HEK293 (cell line): ENCODE measurements around the gene ASIP.

ENCODE experiments used
- CTCF ChIA-PET: fragments of 350-600 bp; formaldehyde crosslinking; extraction: SDS; loops from one replicate; lab custom pipeline; 2021; ENCODE audit warnings: antibody characterized with exemption; lab: Yijun Ruan, JAX
- POLR2A ChIA-PET: fragments of 300-600 bp; formaldehyde crosslinking; extraction: SDS; loops from one replicate; lab custom pipeline; 2020; ENCODE audit warnings: antibody characterized with exemption, inconsistent platforms; lab: Yijun Ruan, JAX
- H3K27ac ChIP-seq: fragments of 200-500 bp; sonication (Bioruptor generic); 2 replicates; pipeline ENCODE4 v1.5.1; 2014; ENCODE audit warnings: low read depth, low read length, control low read depth, inconsistent platforms; ENCODE audit errors: extremely low read depth
- H3K36me3 ChIP-seq, 2 experiments: fragments of 200-500 bp in 1 of 2; sonication (Bioruptor generic) in 1 of 2; 1 replicate in 1 of 2; 2 replicates in 1 of 2; pipeline ENCODE4 v1.5.1; 2014 to 2017; ENCODE audit warnings: inconsistent platforms in 2 of 2, low read length in 2 of 2; ENCODE audit not compliant: control insufficient read depth in 2 of 2, insufficient read depth in 1 of 2
- H3K4me1 ChIP-seq: fragments of 200-500 bp; sonication (Bioruptor generic); 2 replicates; pipeline ENCODE4 v1.5.1; 2014; ENCODE audit warnings: mild to moderate bottlenecking, low read length, inconsistent platforms; ENCODE audit not compliant: control insufficient read depth, insufficient read depth
- H3K4me3 ChIP-seq: 2 replicates; pipeline ENCODE4 v1.5.1; 2011; ENCODE audit warnings: low read depth, mild to moderate bottlenecking, control low read depth, low read length, moderate library complexity
- H3K9me3 ChIP-seq: fragments of 200-500 bp; sonication (Bioruptor generic); 2 replicates; pipeline ENCODE4 v1.5.1; 2014; ENCODE audit warnings: low read depth, low read length, inconsistent platforms; ENCODE audit not compliant: control insufficient read depth, insufficient read depth
- ATF2 ChIP-seq: fragments of 450-650 bp; formaldehyde crosslinking; IDR thresholded peaks from 2 replicates; pipeline ENCODE4 v1.5.1; 2016; ENCODE audit warnings: missing biosample characterization, missing genetic modification characterization, low read depth
- FEZF1 ChIP-seq: fragments of 450-650 bp; formaldehyde crosslinking; IDR thresholded peaks from 2 replicates; pipeline ENCODE4 v1.5.1; 2016; ENCODE audit warnings: missing biosample characterization, missing genetic modification characterization
- GLI2 ChIP-seq: fragments of 450-650 bp; formaldehyde crosslinking; IDR thresholded peaks from 2 replicates; pipeline ENCODE4; 2017; ENCODE audit warnings: missing biosample characterization, missing genetic modification characterization, low read depth, borderline replicate concordance
- KLF7 ChIP-seq: fragments of 450-650 bp; formaldehyde crosslinking; IDR thresholded peaks from 2 replicates; pipeline ENCODE4 v1.5.1; 2016; ENCODE audit warnings: missing biosample characterization, missing genetic modification characterization, borderline replicate concordance
- TRIM28 ChIP-seq: IDR thresholded peaks from 2 replicates; pipeline ENCODE4 v1.6.1; 2011; ENCODE audit warnings: low read length, control low read depth, borderline replicate concordance
- YY1 ChIP-seq: fragments of 450-650 bp; formaldehyde crosslinking; IDR thresholded peaks from 2 replicates; pipeline ENCODE4 v1.5.1; 2018; ENCODE audit warnings: missing biosample characterization, missing genetic modification characterization
- ZBTB20 ChIP-seq: fragments of 450-650 bp; formaldehyde crosslinking; IDR thresholded peaks from 2 replicates; pipeline ENCODE4 v1.5.1; 2016; ENCODE audit warnings: missing biosample characterization, missing genetic modification characterization
- ZBTB7A ChIP-seq: fragments of 450-650 bp; formaldehyde crosslinking; IDR thresholded peaks from 2 replicates; pipeline ENCODE4 v1.5.1; 2016; ENCODE audit warnings: low read depth, missing biosample characterization, missing genetic modification characterization
- ZBTB8A ChIP-seq: fragments of 450-650 bp; formaldehyde crosslinking; IDR thresholded peaks from 2 replicates; pipeline ENCODE4 v1.5.1; 2016; ENCODE audit warnings: missing biosample characterization, missing genetic modification characterization
- ZNF133 ChIP-seq: fragments of 450-650 bp; formaldehyde crosslinking; IDR thresholded peaks from 2 replicates; pipeline ENCODE4 v1.5.1; 2016; ENCODE audit warnings: missing biosample characterization, missing genetic modification characterization
- ZNF146 ChIP-seq: fragments of 450-650 bp; formaldehyde crosslinking; IDR thresholded peaks from 2 replicates; pipeline ENCODE4 v1.5.1; 2016; ENCODE audit warnings: missing biosample characterization, missing genetic modification characterization
- ZNF155 ChIP-seq: fragments of 450-650 bp; formaldehyde crosslinking; IDR thresholded peaks from 2 replicates; pipeline ENCODE4 v1.5.1; 2016; ENCODE audit warnings: missing biosample characterization, missing genetic modification characterization
- ZNF19 ChIP-seq: fragments of 450-650 bp; formaldehyde crosslinking; IDR thresholded peaks from 2 replicates; pipeline ENCODE4; 2016; ENCODE audit warnings: missing biosample characterization, missing genetic modification characterization, low read depth
- ZNF266 ChIP-seq: fragments of 450-650 bp; formaldehyde crosslinking; IDR thresholded peaks from 2 replicates; pipeline ENCODE4 v1.5.1; 2016; ENCODE audit warnings: missing biosample characterization, missing genetic modification characterization, low read depth
- ZNF335 ChIP-seq: fragments of 450-650 bp; formaldehyde crosslinking; conservative IDR thresholded peaks from 2 replicates; pipeline ENCODE4 v1.5.1; 2016; ENCODE audit warnings: missing biosample characterization, missing genetic modification characterization
- ZNF341 ChIP-seq: fragments of 450-650 bp; formaldehyde crosslinking; IDR thresholded peaks from 2 replicates; pipeline ENCODE4; 2016; ENCODE audit warnings: low read depth, missing biosample characterization, missing genetic modification characterization
- ZNF529 ChIP-seq: fragments of 450-650 bp; formaldehyde crosslinking; IDR thresholded peaks from 2 replicates; pipeline ENCODE4 v1.5.1; 2017; ENCODE audit warnings: missing genetic modification characterization, missing biosample characterization; ENCODE audit not compliant: insufficient replicate concordance
- ZNF561 ChIP-seq: fragments of 450-650 bp; IDR thresholded peaks from 2 replicates; pipeline ENCODE4 v1.5.1; 2018; ENCODE audit warnings: missing biosample characterization, missing genetic modification characterization, borderline replicate concordance
- ZNF585B ChIP-seq: fragments of 450-650 bp; formaldehyde crosslinking; IDR thresholded peaks from 2 replicates; pipeline ENCODE4 v1.5.1; 2016; ENCODE audit warnings: missing biosample characterization, missing genetic modification characterization
- ZNF621 ChIP-seq: fragments of 450-650 bp; formaldehyde crosslinking; IDR thresholded peaks from 2 replicates; pipeline ENCODE4 v1.5.1; 2017; ENCODE audit warnings: missing biosample characterization, missing genetic modification characterization
- ZSCAN30 ChIP-seq: fragments of 450-650 bp; IDR thresholded peaks from 2 replicates; pipeline ENCODE4 v1.5.1; 2018; ENCODE audit warnings: missing biosample characterization, mild to moderate bottlenecking, missing genetic modification characterization, moderate library complexity
- TF ChIP-seq, protein P1 (sequence below): fragments of 450-650 bp; formaldehyde crosslinking; IDR thresholded peaks from 2 replicates; pipeline ENCODE4 v1.5.1; 2016; ENCODE audit warnings: missing biosample characterization, missing genetic modification characterization
- TF ChIP-seq, protein P2 (sequence below): fragments of 450-650 bp; formaldehyde crosslinking; IDR thresholded peaks from 2 replicates; pipeline ENCODE4 v1.5.1; 2016; ENCODE audit warnings: missing biosample characterization, missing genetic modification characterization
- TF ChIP-seq, protein P3 (sequence below): fragments of 450-650 bp; formaldehyde crosslinking; IDR thresholded peaks from 2 replicates; pipeline ENCODE4 v1.5.1; 2016; ENCODE audit warnings: missing biosample characterization, missing genetic modification characterization

The ASIP gene

GRCh38 chr20:34274694-34275093 is 33.5 kb downstream of the ASIP start:
- TF ChIP-seq ZNF155 (tag by site-specific recombination) (no peak), ZNF621 (tag by site-specific recombination) (no peak), GLI2 (tag by site-specific recombination) (no peak), ZBTB20 (tag by site-specific recombination) (no peak), FEZF1 (no peak), ZNF19 (tag by site-specific recombination) (no peak), ATF2 (tag by site-specific recombination) (no peak)
- Histone ChIP-seq H3K4me3 (no peak overlapping the region), H3K36me3 (peaks cover 10 to 60% of the 10 kb centered on the region in 2 experiments; a peak in 2 of 3 replicates), H3K27ac (no peak overlapping the region), H3K4me1 (no peaks in the 10 kb centered on the region), H3K9me3 (no peaks in the 10 kb centered on the region)
- CTCF ChIA-PET = interaction anchor here (0.6 kb wide), 1 partner anchor 552 kb away, joined by 3 read pairs; no protein-coding TSS in a partner anchor
- POLR2A ChIA-PET = no interaction called here

DNA sequence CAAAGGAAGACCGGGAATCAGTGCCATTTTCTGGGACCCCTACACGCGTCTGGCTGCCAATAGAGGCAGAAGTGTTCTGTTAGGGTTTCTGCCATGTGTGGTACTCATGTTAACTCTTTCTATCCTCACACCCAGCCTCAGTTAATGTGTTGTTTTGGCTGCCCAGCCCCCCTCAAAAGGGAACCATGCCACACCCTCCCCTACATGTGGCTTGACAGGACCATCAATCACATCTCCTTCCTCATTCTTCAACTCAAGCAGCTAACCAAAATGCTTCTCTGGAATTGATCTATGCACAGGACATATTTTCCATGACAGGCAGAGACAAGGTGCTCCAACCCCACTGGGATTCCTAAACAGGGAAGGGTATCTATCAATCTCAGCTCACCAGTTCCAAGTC is 40.0 kb downstream of the ASIP start:
- ChIA-PET POLR2A (interaction anchor here (0.6 kb wide), 1 partner anchor 215 kb away, joined by 7 read pairs; no protein-coding TSS in a partner anchor), CTCF (no interaction called here)
- TF ChIP-seq ZBTB7A (tag by site-specific recombination) = no peak
- Histone ChIP-seq H3K27ac (no peak overlapping the region), H3K4me3 (no peak overlapping the region), H3K4me1 (no peaks in the 10 kb centered on the region), H3K9me3 (no peaks in the 10 kb centered on the region), H3K36me3 (peaks cover 13 to 93% of the 10 kb centered on the region in 2 experiments; a peak in 2 of 3 replicates)

DNA sequence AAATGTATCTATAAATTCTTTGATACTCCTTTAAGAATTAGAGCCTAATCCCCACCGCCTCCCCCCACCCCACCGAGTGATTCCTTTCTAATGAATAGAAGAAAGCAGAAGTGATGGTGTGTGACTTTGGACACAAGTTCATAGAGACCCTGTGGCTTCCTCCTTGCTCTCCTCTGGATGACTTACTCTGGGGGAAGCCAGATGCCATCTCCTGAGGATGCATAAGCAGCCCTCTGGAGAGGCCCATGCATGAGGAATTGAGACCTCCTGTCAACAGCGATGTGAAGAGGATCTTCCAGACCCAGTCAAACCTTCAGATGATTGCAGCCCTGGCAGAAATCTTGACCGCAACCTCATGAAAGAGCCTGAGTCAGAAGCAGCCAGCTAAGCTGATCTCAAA is 40.8 kb downstream of the ASIP start:
- ChIA-PET POLR2A (interaction anchor here (0.6 kb wide), 1 partner anchor 527 kb away, joined by 6 read pairs; no protein-coding TSS in a partner anchor), CTCF (no interaction called here)

DNA sequence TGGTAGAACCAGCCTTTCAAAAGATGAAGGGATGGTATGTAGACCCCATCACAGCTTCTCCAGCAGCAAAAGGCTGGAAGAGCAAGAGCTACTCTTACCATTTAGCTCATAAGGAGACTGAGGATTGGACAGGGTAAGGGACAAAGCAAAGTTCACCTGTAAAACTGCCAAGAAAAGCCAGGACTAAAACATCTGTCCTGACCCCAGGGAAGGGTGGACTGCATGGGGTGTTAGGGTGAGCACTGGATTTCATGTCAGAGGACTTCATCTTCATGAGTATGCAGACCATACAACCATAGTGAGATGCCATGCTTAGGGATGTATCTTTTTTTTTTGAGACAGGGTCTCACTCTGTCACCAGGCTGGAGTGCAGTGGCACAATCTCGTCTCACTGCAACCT is 42.6 kb downstream of the ASIP start:
- POLR2A ChIA-PET = no interaction called here
- CTCF ChIA-PET = interaction anchor here (0.7 kb wide), 1 partner anchor 678 kb away, joined by 3 read pairs; no protein-coding TSS in a partner anchor
- H3K27ac ChIP-seq = no peak overlapping the region

More for the DNA sequence above, 40.8 kb downstream of the ASIP start:
- no peaks in the 10 kb centered on the region for H3K4me1 ChIP-seq
- TF ChIP-seq ZNF585B (tag by site-specific recombination) = no peak
- TF ChIP-seq ZNF335 = no peak
- TF ChIP-seq ZSCAN30 (tag by site-specific recombination) = no peak
- TF ChIP-seq ZBTB8A (tag by site-specific recombination) = no peak
- no peak for TF ChIP-seq KLF7
- TF ChIP-seq ZNF561 (tag by site-specific recombination) = no peak
- TF ChIP-seq ZNF266 (tag by site-specific recombination) = no peak
- TF ChIP-seq, protein P1, sequence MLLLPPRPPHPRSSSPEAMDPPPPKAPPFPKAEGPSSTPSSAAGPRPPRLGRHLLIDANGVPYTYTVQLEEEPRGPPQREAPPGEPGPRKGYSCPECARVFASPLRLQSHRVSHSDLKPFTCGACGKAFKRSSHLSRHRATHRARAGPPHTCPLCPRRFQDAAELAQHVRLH (tag by site-specific recombination) = no peak
- TF ChIP-seq, protein P2, sequence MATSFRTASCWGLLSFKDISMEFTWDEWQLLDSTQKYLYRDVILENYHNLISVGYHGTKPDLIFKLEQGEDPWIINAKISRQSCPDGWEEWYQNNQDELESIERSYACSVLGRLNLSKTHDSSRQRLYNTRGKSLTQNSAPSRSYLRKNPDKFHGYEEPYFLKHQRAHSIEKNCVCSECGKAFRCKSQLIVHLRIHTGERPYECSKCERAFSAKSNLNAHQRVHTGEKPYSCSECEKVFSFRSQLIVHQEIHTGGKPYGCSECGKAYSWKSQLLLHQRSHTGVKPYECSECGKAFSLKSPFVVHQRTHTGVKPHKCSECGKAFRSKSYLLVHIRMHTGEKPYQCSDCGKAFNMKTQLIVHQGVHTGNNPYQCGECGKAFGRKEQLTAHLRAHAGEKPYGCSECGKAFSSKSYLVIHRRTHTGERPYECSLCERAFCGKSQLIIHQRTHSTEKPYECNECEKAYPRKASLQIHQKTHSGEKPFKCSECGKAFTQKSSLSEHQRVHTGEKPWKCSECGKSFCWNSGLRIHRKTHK (tag by site-specific recombination) = no peak
- TF ChIP-seq ZNF146 = no peak
- H3K9me3 ChIP-seq = no peaks in the 10 kb centered on the region
- H3K27ac ChIP-seq = no peak overlapping the region
- H3K4me3 ChIP-seq = no peak overlapping the region
- peaks cover 13 to 92% of the 10 kb centered on the region in 2 experiments; a peak in 2 of 3 replicates for H3K36me3 ChIP-seq

More for the DNA sequence above, 42.6 kb downstream of the ASIP start:
- Histone ChIP-seq H3K9me3 (no peaks in the 10 kb centered on the region), H3K4me1 (no peaks in the 10 kb centered on the region), H3K4me3 (no peak overlapping the region), H3K36me3 (peaks cover 9 to 93% of the 10 kb centered on the region in 2 experiments; a peak in 2 of 3 replicates)
- TF ChIP-seq ZNF133 (tag by site-specific recombination) (no peak), ZNF529 (no peak), TRIM28 (no peak), ZNF341 (no peak), YY1 (tag by site-specific recombination) (no peak)
- TF ChIP-seq, protein P3, sequence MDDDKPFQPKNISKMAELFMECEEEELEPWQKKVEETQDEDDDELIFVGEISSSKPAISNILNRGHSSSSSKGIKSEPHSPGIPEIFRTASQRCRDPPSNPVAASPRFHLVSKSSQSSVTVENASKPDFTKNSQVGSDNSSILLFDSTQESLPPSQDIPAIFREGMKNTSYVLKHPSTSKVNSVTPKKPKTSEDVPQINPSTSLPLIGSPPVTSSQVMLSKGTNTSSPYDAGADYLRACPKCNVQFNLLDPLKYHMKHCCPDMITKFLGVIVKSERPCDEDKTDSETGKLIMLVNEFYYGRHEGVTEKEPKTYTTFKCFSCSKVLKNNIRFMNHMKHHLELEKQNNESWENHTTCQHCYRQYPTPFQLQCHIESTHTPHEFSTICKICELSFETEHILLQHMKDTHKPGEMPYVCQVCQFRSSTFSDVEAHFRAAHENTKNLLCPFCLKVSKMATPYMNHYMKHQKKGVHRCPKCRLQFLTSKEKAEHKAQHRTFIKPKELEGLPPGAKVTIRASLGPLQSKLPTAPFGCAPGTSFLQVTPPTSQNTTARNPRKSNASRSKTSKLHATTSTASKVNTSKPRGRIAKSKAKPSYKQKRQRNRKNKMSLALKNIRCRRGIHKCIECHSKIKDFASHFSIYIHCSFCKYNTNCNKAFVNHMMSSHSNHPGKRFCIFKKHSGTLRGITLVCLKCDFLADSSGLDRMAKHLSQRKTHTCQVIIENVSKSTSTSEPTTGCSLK (tag by site-specific recombination) = no peak
